ENCODE data around the gene BCL2L13. TPM values are rescaled to one million over a fixed set of nuclear protein-coding genes. Genes with fewer than 3 reads are reported as not detected.
A peak's percentile ranks its signal among the peaks of the same experiment; 100 is the strongest.

Gene BCL2L13
- total RNA-seq, 1 donor from 2014 or later, result 60.1 TPM

- Mint-ChIP-seq H3K27me3 (ENCODE audit: unreplicated experiment) (no peaks in the 10 kb centered on the region), H3K27ac (ENCODE audit: unreplicated experiment) (no peak overlapping the region), H3K4me1 (ENCODE audit: unreplicated experiment) (no peaks in the 10 kb centered on the region), H3K9me3 (ENCODE audit: unreplicated experiment) (no peaks in the 10 kb centered on the region), H3K4me3 (ENCODE audit: unreplicated experiment) (no peak overlapping the region), H3K36me3 (ENCODE audit: unreplicated experiment) (peaks cover 31% of the 10 kb centered on the region)
- no peak for DNase-seq (ENCODE audit: extremely low spot score, unreplicated experiment)
- no peak for TF ChIP-seq CTCF (IDR thresholded peaks at IDR 0.05)
Observed at GRCh38 chr22:17607891-17608521, 30.6 kb upstream of the BCL2L13 start.

- no peak for DNase-seq (ENCODE audit: extremely low spot score, unreplicated experiment)
- no peak for TF ChIP-seq CTCF (IDR thresholded peaks at IDR 0.05)
- Mint-ChIP-seq H3K27ac (ENCODE audit: unreplicated experiment) (no peak overlapping the region), H3K4me3 (ENCODE audit: unreplicated experiment) (no peak overlapping the region), H3K4me1 (ENCODE audit: unreplicated experiment) (no peaks in the 10 kb centered on the region), H3K27me3 (ENCODE audit: unreplicated experiment) (no peaks in the 10 kb centered on the region), H3K36me3 (ENCODE audit: unreplicated experiment) (peaks cover 34% of the 10 kb centered on the region), H3K9me3 (ENCODE audit: unreplicated experiment) (no peaks in the 10 kb centered on the region)
Observed at GRCh38 chr22:17612057-17612456, 26.5 kb upstream of the BCL2L13 start.

- no peaks in the 10 kb centered on the region for H3K27me3 Mint-ChIP-seq (ENCODE audit: unreplicated experiment)
- H3K27ac Mint-ChIP-seq (ENCODE audit: unreplicated experiment), result no peak overlapping the region
- H3K9me3 Mint-ChIP-seq (ENCODE audit: unreplicated experiment), result no peaks in the 10 kb centered on the region
- DNase-seq (ENCODE audit: extremely low spot score, unreplicated experiment), result no peak
- H3K36me3 Mint-ChIP-seq (ENCODE audit: unreplicated experiment), result peaks cover 34% of the 10 kb centered on the region
- H3K4me1 Mint-ChIP-seq (ENCODE audit: unreplicated experiment), result no peaks in the 10 kb centered on the region
- no peak overlapping the region for H3K4me3 Mint-ChIP-seq (ENCODE audit: unreplicated experiment)
- TF ChIP-seq CTCF (IDR thresholded peaks at IDR 0.05), result no peak
Observed at GRCh38 chr22:17613280-17613679, 25.3 kb upstream of the BCL2L13 start.

GRCh38 chr22:17627961-17628405 is 10.6 kb upstream of the BCL2L13 start:
- Mint-ChIP-seq H3K9me3 (ENCODE audit: unreplicated experiment) (no peaks in the 10 kb centered on the region), H3K27ac (ENCODE audit: unreplicated experiment) (peak overlapping the region; percentile 100), H3K36me3 (ENCODE audit: unreplicated experiment) (peaks cover 5% of the 10 kb centered on the region), H3K4me1 (ENCODE audit: unreplicated experiment) (peaks cover 19% of the 10 kb centered on the region), H3K27me3 (ENCODE audit: unreplicated experiment) (no peaks in the 10 kb centered on the region), H3K4me3 (ENCODE audit: unreplicated experiment) (peak overlapping the region; percentile 98)
- TF ChIP-seq CTCF (IDR thresholded peaks at IDR 0.05), result no peak
- peak; percentile 66 for DNase-seq (ENCODE audit: extremely low spot score, unreplicated experiment)

GRCh38 chr22:17628406-17629172 is 10.0 kb upstream of the BCL2L13 start, which contains the start of gene ATP6V1E1:
Gene ATP6V1E1 (minus strand): TSS chr22:17628749. CDS start chr22:17628635, 114 bp downstream.
- peak within 1 kb of the TSS; percentile 98 for H3K4me3 Mint-ChIP-seq (ENCODE audit: unreplicated experiment)
- TF ChIP-seq CTCF (IDR thresholded peaks at IDR 0.05), result no peak
- peak within 1 kb of the TSS; percentile 100 for H3K27ac Mint-ChIP-seq (ENCODE audit: unreplicated experiment)
- DNase-seq (ENCODE audit: extremely low spot score, unreplicated experiment), result peak; percentile 97
- H3K4me1 Mint-ChIP-seq (ENCODE audit: unreplicated experiment), result peaks cover 19% of the 10 kb centered on the region
- no peaks in the 10 kb centered on the region for H3K9me3 Mint-ChIP-seq (ENCODE audit: unreplicated experiment)
- no peaks in the 10 kb centered on the region for H3K27me3 Mint-ChIP-seq (ENCODE audit: unreplicated experiment)
- peaks cover 4% of the 10 kb centered on the region for H3K36me3 Mint-ChIP-seq (ENCODE audit: unreplicated experiment)

All from osteocyte (in vitro differentiated cells).